Measurements from ENCODE around the gene ATXN8OS. TPM values are rescaled to one million over a fixed set of nuclear protein-coding genes. Genes with fewer than 3 reads are reported as not detected.

The ATXN8OS gene
- total and polyA plus RNA-seq, 2 of the 4 experiments (the other 2 are of a cell fraction) = not detected

DNA sequence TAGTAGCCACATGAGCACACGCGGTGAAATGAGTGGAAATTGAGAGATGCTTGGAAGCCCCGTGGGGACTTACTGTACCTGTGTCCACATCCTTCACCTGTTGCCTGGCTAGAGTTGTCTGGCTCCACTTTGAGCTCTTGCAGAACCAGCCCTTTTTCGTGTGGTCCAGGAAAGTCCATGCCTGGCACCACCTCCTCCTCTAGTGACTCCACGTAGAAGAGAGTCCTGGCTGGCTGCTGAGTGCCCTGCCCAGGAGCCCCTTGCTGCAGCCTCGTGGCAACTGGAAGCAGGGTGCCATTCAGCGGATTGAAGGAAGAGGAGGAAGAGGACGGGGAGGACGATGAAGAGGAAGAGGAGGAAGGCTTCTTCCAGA, 515 bp upstream of the ATXN8OS start:
- Histone ChIP-seq H2BK15ac (ENCODE audit: low read depth, low read length) (no peak overlapping the region), H3K56ac (ENCODE audit: extremely low read depth, insufficient read depth, low read length) (no peak overlapping the region), H2AFZ (replicated peaks; ENCODE audit: low read length, poor library complexity) (no peak overlapping the region), H4K20me1 (ENCODE audit: insufficient read depth, low read length) (no peaks in the 10 kb centered on the region), H3K36me3 (ENCODE audit: control insufficient read depth, insufficient read depth, low read length) (no peaks in the 10 kb centered on the region), H3K9me3 (ENCODE audit: control insufficient read depth, insufficient read depth, low read length) (peaks cover 12% of the 10 kb centered on the region), H2BK120ac (ENCODE audit: low read depth, low read length) (no peak overlapping the region), H2BK20ac (ENCODE audit: low read depth, low read length) (no peak overlapping the region), H3K9me1 (ENCODE audit: insufficient read depth, low read length) (no peaks in the 10 kb centered on the region), H3K23ac (ENCODE audit: low read depth, low read length) (no peak overlapping the region), H2BK5ac (ENCODE audit: low read depth, low read length, poor library complexity, severe bottlenecking) (no peak overlapping the region), H2AK5ac (ENCODE audit: low read depth, low read length) (no peak overlapping the region), H4K91ac (ENCODE audit: insufficient read depth, low read depth, low read length) (no peak overlapping the region), H3K9ac (ENCODE audit: low read depth, low read length) (no peak overlapping the region), H3K27me3 (ENCODE audit: control insufficient read depth, insufficient read depth, low read length) (no peaks in the 10 kb centered on the region), H3K27ac (ENCODE audit: insufficient read depth, low read length) (no peak overlapping the region), H4K8ac (ENCODE audit: low read depth in 2 of 2, low read length in 2 of 2) (no peak overlapping the region), H3K4me2 (ENCODE audit: low read depth, low read length) (no peak overlapping the region), H3K79me1 (ENCODE audit: low read depth in 1 of 2, low read length in 2 of 2) (no peaks in the 10 kb centered on the region), H3K4me3 (ENCODE audit: insufficient read depth, low read depth, low read length) (no peak overlapping the region), H3K14ac (replicated peaks; ENCODE audit: low read depth, low read length) (no peak overlapping the region), H2AK9ac (replicated peaks; ENCODE audit: low read depth, low read length, poor library complexity) (no peak overlapping the region), H3K18ac (ENCODE audit: low read depth, low read length) (no peak overlapping the region), H3K4ac (ENCODE audit: low read depth, low read length) (no peak overlapping the region), H4K5ac (ENCODE audit: low read depth, low read length) (no peak overlapping the region), H3K4me1 (ENCODE audit: control insufficient read depth, insufficient read depth, low read length) (no peaks in the 10 kb centered on the region)
- CTCF ChIA-PET = no interaction called here
- dilution Hi-C loops (cut with HindIII; ENCODE audit: low sequenced_read_pairs, unreplicated experiment) = no loop called here
- ATAC-seq (ENCODE audit: low read depth) (no peak), DNase-seq (no peak)
- POLR2A ChIA-PET (ENCODE audit: unreplicated experiment) = interaction anchor here (0.6 kb wide), 1 partner anchor 142 kb away, joined by 3 read pairs; no protein-coding TSS in a partner anchor
- intact Hi-C loops (cut with micrococcal nuclease) = no loop called here
- TF ChIP-seq BHLHE40 (IDR thresholded peaks at IDR 0.05; ENCODE audit: low read depth, low read length) (no peak), MAZ (IDR thresholded peaks at IDR 0.05; ENCODE audit: borderline replicate concordance, low read depth, low read length) (no peak), FOS (IDR thresholded peaks at IDR 0.05; ENCODE audit: low read depth, low read length) (no peak), SMC3 (IDR thresholded peaks at IDR 0.05; ENCODE audit: low read depth, low read length) (no peak), POLR2A (IDR thresholded peaks at IDR 0.05; ENCODE audit: low read depth, low read length) (no peak), CEBPB (IDR thresholded peaks at IDR 0.05; ENCODE audit: low read depth, low read length) (no peak)
- TF ChIP-seq, protein P1, sequence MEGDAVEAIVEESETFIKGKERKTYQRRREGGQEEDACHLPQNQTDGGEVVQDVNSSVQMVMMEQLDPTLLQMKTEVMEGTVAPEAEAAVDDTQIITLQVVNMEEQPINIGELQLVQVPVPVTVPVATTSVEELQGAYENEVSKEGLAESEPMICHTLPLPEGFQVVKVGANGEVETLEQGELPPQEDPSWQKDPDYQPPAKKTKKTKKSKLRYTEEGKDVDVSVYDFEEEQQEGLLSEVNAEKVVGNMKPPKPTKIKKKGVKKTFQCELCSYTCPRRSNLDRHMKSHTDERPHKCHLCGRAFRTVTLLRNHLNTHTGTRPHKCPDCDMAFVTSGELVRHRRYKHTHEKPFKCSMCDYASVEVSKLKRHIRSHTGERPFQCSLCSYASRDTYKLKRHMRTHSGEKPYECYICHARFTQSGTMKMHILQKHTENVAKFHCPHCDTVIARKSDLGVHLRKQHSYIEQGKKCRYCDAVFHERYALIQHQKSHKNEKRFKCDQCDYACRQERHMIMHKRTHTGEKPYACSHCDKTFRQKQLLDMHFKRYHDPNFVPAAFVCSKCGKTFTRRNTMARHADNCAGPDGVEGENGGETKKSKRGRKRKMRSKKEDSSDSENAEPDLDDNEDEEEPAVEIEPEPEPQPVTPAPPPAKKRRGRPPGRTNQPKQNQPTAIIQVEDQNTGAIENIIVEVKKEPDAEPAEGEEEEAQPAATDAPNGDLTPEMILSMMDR (conservative IDR thresholded peaks at IDR 0.05; ENCODE audit: low read depth, low read length) = no peak
- 49% methylated on average over 4 of the region's 9 CpGs; no CpG with 5 or more reads in 1 of the 2 experiments for WGBS, 2 experiments (ENCODE audit: extremely low coverage in 2 of 2, insufficient read length in 1 of 2)
- in situ Hi-C loops (cut with MboI; ENCODE audit: low sequenced_read_pairs) = no loop called here
- no TSS peak for BruUV-seq (replicated peaks)
